Left ventricle myocardium inferior (tissue), 1 donor: ENCODE measurements around the gene LARGE1. TPM values are rescaled to one million over a fixed set of nuclear protein-coding genes. Genes with fewer than 3 reads are reported as not detected.
"Not testable (repeated sequence)": the region's sequence is repeated elsewhere in the genome, so short reads cannot be mapped to it uniquely, and the experiment has no call there.

Experiments
- DNase-seq: peaks from one replicate; pipeline ENCODE4 v3.0.0-alpha.2; 2020
- H3K27ac ChIP-seq: fragments of 200-600 bp; replicated peaks from 2 replicates; pipeline ENCODE4 v1.8.0; 2021
- H3K27me3 ChIP-seq: fragments of 200-600 bp; 2 replicates; pipeline ENCODE4 v1.8.0; 2021; ENCODE audit warnings: low read depth
- H3K36me3 ChIP-seq: fragments of 200-600 bp; 2 replicates; pipeline ENCODE4 v1.8.0; 2021
- H3K4me1 ChIP-seq: fragments of 200-600 bp; 2 replicates; pipeline ENCODE4 v1.8.0; 2021
- H3K4me3 ChIP-seq: fragments of 200-600 bp; 2 replicates; pipeline ENCODE4 v1.8.0; 2021; ENCODE audit warnings: mild to moderate bottlenecking, moderate library complexity
- H3K9me3 ChIP-seq: fragments of 200-600 bp; replicated peaks from 2 replicates; pipeline ENCODE4 v1.8.0; 2021
- intact Hi-C: fragments of 100-400 bp; cut with micrococcal nuclease; formaldehyde crosslinking; loops from one replicate; pipeline ENCODE4 v1.11.0; 2022
- total RNA-seq: library from RNA; stranded (reverse); fragmentation: NEBNext Ultra II Directional; extraction: Animal tissue kit (Norgen Biotek cat#: 25700); gene quantifications from one replicate; pipeline ENCODE4 v1.2.1, GENCODE V29; 2021
- TF ChIP-seq, protein P1 (sequence below): fragments of 200-600 bp; IDR thresholded peaks from 2 replicates; pipeline ENCODE4 v1.8.0; 2021; ENCODE audit warnings: antibody characterized with exemption, mild to moderate bottlenecking, borderline replicate concordance
- donor health status: DM: no; HTN: yes; CAD: no; lungs with severe emphysema.

Gene LARGE1
- total RNA-seq, 1 donor from 2014 or later, result 117 TPM

DNA sequence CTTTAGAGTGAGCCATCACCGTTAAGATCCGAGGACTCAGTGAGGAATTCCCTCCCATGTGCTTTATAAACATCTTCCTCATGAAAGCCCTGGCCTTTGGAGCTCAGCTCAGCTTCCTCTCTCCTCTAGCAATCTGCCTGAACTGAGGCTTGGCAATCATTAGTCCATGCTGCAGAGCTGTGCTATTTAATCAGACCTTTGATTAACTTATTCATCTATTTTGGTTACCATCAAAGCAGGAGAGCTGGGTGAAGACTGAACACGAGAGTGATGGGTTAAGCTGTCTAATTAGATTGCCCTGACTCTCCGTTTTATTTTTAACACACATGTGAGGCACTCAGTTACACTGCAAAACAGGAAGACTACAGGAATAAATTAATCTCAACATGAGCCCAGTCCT is 351.3 kb downstream of the LARGE1 start:
- DNase-seq, result no peak
- intact Hi-C loops, result no loop called here
- Histone ChIP-seq H3K36me3 (no peaks in the 10 kb centered on the region), H3K4me1 (peaks cover 66% of the 10 kb centered on the region), H3K27me3 (no peaks in the 10 kb centered on the region), H3K4me3 (no peak overlapping the region), H3K9me3 (no peaks in the 10 kb centered on the region), H3K27ac (peak overlapping the region; percentile 66)
- TF ChIP-seq, protein P1, sequence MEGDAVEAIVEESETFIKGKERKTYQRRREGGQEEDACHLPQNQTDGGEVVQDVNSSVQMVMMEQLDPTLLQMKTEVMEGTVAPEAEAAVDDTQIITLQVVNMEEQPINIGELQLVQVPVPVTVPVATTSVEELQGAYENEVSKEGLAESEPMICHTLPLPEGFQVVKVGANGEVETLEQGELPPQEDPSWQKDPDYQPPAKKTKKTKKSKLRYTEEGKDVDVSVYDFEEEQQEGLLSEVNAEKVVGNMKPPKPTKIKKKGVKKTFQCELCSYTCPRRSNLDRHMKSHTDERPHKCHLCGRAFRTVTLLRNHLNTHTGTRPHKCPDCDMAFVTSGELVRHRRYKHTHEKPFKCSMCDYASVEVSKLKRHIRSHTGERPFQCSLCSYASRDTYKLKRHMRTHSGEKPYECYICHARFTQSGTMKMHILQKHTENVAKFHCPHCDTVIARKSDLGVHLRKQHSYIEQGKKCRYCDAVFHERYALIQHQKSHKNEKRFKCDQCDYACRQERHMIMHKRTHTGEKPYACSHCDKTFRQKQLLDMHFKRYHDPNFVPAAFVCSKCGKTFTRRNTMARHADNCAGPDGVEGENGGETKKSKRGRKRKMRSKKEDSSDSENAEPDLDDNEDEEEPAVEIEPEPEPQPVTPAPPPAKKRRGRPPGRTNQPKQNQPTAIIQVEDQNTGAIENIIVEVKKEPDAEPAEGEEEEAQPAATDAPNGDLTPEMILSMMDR, result no peak

DNA sequence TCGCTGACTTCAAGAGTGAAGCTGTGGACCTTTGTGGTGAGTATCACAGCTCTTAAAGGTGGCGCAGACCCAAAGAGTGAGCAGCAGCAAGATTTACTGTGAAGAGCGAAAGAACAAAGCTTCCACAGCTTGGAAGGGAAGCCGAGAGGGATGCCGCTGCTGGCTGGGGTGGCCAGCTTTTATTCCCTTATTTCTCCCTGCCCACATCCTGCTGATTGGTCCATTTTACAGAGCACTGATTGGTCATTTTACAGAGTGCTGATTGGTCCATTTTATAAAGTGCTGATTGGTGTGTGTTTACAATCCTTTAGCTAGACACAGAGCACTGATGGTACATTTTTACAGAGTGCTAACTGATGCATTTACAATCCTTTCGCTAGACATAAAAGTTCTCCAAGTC is 353.8 kb downstream of the LARGE1 start:
- intact Hi-C loops, H3K9me3 ChIP-seq, H3K4me3 ChIP-seq, H3K36me3 ChIP-seq, H3K27me3 ChIP-seq, DNase-seq: not testable (repeated sequence)
- Histone ChIP-seq H3K4me1 (peaks cover 86% of the 10 kb centered on the region), H3K27ac (peak overlapping the region; percentile 77)

DNA sequence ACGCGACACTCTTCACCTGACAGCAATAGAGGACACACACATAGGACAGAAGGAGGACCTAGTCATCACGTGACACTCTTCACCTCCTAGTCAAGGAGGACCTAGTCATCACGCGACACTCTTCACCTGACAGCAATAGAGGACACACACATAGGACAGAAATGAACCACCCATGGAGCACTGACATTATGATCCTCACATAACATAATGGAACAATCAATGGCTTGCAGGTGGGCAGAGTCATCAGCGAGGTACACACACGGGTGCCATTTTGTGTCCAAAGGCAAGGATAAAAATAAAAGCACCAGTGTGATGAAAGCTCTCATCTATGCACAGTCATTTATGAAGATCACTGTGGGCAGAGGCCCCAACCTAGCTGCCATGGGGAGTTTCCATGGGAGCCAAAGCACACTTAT is 354.7 kb downstream of the LARGE1 start:
- DNase-seq, result peak; percentile 36
- no peaks in the 10 kb centered on the region for H3K9me3 ChIP-seq
- peak overlapping the region; percentile 77 for H3K27ac ChIP-seq
- intact Hi-C loops, result no loop called here
- H3K4me1 ChIP-seq, result peaks cover 81% of the 10 kb centered on the region
- TF ChIP-seq, protein P1, result no peak
- H3K4me3 ChIP-seq, result no peak overlapping the region
- no peaks in the 10 kb centered on the region for H3K36me3 ChIP-seq
- no peaks in the 10 kb centered on the region for H3K27me3 ChIP-seq

DNA sequence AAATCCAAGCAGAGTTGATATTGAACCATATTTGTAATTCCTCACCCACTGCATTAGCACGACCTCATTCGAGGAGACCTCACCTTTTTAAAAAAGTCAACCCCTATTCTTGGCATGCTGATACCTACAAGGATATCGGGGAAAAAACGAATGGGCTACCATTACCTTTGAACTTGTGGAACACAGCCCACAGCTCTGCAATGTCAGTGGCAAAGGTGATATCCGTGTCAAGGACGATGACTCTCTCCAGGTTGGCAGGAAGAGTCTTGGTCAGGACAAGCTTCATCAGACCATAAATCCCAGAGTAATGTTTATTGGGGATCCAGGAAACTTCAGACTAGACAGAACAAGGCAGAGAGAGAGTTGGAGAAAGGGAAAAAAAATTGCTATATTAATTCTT is 355.6 kb downstream of the LARGE1 start:
- intact Hi-C loops, result no loop called here
- H3K4me1 ChIP-seq, result peaks cover 75% of the 10 kb centered on the region
- no peaks in the 10 kb centered on the region for H3K36me3 ChIP-seq
- DNase-seq, result no peak
- no peaks in the 10 kb centered on the region for H3K9me3 ChIP-seq
- peak overlapping the region; percentile 77 for H3K27ac ChIP-seq
- no peaks in the 10 kb centered on the region for H3K27me3 ChIP-seq
- no peak overlapping the region for H3K4me3 ChIP-seq
- TF ChIP-seq, protein P1, result no peak

DNA sequence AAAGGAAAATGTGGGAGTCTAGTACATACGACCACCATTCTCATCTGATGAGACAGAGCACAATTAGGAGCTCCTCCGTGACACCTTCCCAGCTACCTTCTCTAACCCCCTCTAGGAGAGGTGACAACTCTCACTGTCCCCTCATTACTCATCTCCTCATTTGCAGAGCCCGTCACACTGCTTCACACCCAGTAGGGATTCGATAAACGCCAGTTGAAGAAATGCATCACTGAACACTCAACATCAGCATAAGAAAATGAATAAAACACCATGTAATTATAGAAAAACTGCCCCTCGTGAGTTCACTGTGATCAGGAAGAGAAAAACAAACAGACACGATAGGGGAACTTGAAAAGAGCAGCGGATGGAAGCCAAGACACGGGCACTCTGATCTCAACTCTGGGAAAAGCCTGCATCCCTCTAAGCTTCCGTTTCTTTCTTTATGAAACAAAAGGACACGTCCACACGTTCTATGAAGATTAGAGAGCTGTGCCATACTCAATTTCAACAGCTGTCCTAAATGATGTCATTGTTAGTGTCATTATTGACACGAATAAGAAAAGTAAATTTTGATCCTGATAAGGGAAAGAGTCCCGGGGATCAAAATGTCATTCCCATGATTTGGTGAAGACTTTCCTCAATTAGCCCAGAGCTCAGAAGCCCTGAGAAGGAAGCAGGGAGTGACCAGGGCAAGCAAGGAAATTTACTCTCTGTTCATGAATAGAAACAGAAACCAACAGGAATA is 356.9 kb downstream of the LARGE1 start:
- no peaks in the 10 kb centered on the region for H3K36me3 ChIP-seq
- H3K4me3 ChIP-seq, result peak overlapping the region; percentile 27
- TF ChIP-seq, protein P1, result no peak
- H3K4me1 ChIP-seq, result peaks cover 62% of the 10 kb centered on the region
- peak overlapping the region; percentile 77 for H3K27ac ChIP-seq
- H3K27me3 ChIP-seq, result no peaks in the 10 kb centered on the region
- DNase-seq, result no peak
- intact Hi-C loops, result no loop called here
- no peaks in the 10 kb centered on the region for H3K9me3 ChIP-seq

DNA sequence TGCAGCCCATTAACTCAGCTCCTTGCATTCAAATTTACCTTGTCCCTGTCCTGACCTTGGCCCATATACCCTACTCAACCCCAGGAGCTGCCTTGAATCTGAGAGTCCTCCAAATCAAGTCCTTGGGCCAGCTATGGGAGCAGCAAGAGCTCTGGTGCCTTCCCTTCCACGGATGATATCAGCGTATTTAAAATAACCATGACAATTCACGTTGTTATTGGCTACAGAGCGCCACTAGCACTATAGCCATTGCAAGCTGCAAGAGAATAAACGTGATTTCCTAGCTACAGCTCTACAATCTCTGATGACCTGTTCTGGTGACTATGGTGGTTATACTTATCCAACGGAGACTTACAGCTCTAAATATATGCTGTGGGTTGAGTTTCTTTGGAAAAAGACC is 357.8 kb downstream of the LARGE1 start:
- no peaks in the 10 kb centered on the region for H3K9me3 ChIP-seq
- TF ChIP-seq, protein P1, result no peak
- intact Hi-C loops, result no loop called here
- no peak overlapping the region for H3K4me3 ChIP-seq
- H3K27me3 ChIP-seq, result no peaks in the 10 kb centered on the region
- H3K27ac ChIP-seq, result peak overlapping the region; percentile 77
- H3K4me1 ChIP-seq, result peaks cover 54% of the 10 kb centered on the region
- no peak for DNase-seq
- H3K36me3 ChIP-seq, result no peaks in the 10 kb centered on the region
